Measurements from ENCODE around the gene MT1A.
A peak's percentile ranks its signal among the peaks of the same experiment; 100 is the strongest.
"Not testable (repeated sequence)": the region's sequence is repeated elsewhere in the genome, so short reads cannot be mapped to it uniquely, and the experiment has no call there.

Gene MT1A

DNA sequence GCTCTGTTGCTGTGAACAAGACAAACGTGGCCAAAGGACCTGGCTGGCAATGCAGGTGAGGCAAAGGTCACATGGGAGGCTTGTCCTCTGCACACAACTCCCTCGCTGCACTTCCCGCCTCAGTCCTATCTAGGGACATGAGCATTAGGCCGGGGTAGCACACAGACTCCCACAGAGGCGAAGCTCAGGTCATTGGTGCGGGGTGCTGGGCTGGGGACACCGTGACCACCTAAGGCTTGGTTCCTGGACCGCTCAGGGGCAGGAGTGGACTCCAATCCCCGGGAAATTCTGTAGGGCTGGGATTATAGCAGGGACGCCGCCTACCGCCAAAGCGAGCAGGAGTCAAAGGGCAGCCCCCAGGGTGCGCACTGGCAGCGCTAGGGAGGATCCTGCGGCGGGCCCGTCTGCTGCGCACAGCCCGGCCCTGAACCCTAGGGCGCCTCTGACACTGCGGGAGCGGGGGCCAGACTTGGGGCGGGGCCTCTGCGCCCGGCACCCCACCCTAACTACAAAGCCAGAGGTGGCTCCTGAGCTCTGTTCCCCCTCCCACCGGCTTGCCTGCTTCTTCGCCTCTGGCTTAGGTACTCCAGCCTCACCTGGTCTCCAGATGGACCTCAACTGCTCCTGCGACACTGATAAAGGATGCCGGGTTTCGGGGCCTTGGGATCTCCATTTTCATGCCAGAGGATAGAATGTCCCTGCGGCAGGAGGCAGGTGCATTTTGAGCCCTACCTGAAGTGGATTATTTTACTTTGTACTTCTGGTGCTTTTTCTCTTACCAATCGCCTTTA lies 9.4 kb downstream of the MT1A start:
- in situ Hi-C loops (cut with MboI; ENCODE audit: low pct_unique_long_range_greater_than_20kb, low sequenced_read_pairs) = no loop called here
- DNase-seq = no peak

DNA sequence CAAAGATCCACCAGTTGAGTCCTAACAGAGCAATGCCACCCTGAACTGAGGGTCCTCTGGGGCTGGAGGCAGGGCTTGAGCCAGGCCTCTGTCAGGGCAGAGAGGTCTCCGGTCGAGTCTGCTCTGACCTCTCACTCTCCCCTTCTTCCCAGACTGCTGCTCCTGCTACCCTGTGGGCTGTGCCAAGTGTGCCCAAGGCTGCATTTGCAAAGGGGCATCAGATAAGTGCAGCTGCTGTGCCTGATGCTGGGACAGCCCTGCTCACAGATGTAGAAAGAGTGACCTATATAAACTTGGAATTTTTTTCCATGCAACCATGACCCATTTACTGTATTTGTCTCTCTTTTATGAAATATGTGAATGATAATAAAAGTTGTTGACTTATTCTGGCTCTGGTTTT lies 10.8 kb downstream of the MT1A start:
- in situ Hi-C loops (cut with MboI; ENCODE audit: low pct_unique_long_range_greater_than_20kb, low sequenced_read_pairs) = no loop called here
- no peak for DNase-seq

DNA sequence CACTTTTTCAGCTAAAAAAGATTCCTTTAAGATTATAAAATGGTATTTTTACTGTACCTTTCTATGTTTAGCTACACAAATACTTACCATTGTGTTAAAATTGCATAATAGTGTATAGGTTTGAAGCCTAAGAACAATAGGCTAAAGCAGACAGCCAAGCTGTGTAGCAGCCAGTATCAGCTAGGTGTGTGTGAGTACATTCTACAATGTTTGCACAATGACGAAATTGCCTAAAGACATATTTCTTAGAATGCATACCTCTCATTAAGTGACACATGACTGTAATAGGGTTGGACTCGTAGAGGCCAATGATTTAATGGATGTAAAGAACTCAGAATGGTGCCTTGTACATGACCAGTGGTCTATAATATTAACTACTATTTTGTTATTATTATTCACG lies 11.4 kb downstream of the MT1A start:
- no peak for DNase-seq
- in situ Hi-C loops (cut with MboI; ENCODE audit: low pct_unique_long_range_greater_than_20kb, low sequenced_read_pairs) = no loop called here

DNA sequence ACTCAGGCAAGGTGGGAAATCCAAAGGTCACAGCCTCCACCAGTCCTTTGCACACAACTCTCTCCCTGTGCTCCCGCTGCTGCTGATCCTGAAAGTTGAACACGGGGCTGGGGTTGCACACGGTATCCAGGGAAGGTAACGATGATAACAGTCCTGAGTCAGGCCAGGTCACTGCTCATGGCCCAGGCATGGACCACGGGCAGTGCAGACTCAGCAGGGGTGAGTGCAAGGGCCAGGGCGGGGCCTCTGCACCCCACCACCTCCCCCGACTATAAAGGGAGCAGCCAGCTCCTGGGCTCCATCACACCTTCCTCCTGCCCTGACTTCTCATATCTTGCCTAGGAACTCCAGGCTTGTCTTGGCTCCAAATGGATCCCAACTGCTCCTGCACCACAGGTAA lies 13.1 kb downstream of the MT1A start, which contains the start of gene MT1B:
MT1B (plus strand) TSS at position 301 of the 400 bp plus-strand sequence; CDS start at position 369, 68 bp downstream.
- in situ Hi-C loops (cut with MboI; ENCODE audit: low pct_unique_long_range_greater_than_20kb, low sequenced_read_pairs) = no loop called here
- no peak for DNase-seq

DNA sequence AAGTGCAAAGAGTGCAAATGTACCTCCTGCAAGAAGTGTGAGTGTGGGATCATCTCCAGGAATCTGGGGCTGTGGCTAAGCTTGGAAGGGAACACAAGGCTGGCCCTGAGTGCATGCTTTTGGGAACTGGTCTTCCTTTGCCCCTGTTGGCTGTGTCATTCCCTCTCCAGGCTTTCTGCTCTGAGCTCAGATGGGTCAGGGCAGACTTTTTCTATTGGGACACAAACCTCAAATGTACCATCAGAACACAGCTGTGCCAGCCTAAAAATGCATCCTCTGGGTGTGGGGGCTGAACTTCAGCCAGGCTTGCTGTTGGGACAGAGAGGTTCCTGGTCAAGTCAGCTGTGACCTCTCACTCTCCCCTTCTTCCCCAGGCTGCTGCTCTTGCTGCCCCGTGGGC lies 14.1 kb downstream of the MT1A start:
- no peak for DNase-seq
- in situ Hi-C loops (cut with MboI; ENCODE audit: low pct_unique_long_range_greater_than_20kb, low sequenced_read_pairs) = no loop called here

DNA sequence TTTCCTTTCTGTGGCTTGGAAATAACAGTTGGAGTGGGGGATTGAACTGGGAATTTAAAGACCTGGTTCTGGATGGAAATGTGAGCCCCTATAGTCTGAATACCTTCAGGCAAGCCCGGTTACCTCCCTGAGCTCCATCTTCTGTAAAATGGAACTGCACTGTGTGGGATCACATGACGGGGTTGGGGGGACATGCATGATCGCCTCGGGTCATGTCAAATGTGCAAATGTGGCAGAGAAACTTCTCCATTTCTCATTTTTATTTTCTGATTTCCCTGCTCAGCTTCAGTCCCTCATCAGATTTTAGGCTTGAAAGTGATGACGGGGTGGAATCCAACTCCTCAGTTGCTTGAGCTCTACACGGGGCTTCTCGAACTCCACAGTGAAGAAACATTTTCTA lies 14.8 kb downstream of the MT1A start:
- no peak for DNase-seq

DNA sequence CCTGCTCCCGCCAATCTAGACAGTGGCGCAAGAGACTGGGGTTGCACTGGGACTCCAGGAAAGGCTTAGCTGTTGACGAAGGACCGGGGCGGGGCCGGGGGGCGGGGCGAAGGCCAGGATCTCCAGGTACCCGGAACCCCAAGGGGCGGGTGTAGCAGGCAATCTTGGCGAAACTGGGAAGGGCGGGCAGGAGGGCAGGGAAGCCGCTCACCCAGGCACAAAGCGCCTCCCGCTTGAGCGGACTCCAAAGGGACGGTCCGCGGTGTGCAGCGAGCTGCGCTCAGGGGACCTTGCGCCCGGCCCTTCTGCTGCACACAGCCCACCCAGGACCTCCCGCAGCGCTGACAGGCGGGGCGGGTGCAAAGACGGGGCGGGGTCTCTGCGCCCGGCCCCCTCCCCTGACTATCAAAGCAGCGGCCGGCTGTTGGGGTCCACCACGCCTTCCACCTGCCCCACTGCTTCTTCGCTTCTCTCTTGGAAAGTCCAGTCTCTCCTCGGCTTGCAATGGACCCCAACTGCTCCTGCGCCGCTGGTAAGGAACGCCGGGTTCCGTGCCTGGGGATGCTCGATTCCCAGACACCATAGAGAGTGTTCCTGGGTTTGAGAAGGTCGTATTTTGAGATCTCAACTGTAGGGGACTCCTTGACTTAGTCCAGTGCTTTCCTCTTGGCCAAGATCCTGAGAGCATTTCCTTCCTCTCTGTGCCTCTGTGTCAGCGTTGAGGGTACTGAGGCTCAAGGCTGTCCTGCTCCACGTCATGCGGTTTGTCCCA lies 19.3 kb downstream of the MT1A start, which contains the start of gene MT1F:
MT1F (plus strand) TSS at position 405 of the 772 bp plus-strand sequence; CDS start at position 505, 100 bp downstream.
- in situ Hi-C loops (cut with MboI; ENCODE audit: low pct_unique_long_range_greater_than_20kb, low sequenced_read_pairs) = no loop called here

More for the DNA sequence above, 14.8 kb downstream of the MT1A start:
- in situ Hi-C loops (cut with MboI; ENCODE audit: low pct_unique_long_range_greater_than_20kb, low sequenced_read_pairs) = no loop called here

DNA sequence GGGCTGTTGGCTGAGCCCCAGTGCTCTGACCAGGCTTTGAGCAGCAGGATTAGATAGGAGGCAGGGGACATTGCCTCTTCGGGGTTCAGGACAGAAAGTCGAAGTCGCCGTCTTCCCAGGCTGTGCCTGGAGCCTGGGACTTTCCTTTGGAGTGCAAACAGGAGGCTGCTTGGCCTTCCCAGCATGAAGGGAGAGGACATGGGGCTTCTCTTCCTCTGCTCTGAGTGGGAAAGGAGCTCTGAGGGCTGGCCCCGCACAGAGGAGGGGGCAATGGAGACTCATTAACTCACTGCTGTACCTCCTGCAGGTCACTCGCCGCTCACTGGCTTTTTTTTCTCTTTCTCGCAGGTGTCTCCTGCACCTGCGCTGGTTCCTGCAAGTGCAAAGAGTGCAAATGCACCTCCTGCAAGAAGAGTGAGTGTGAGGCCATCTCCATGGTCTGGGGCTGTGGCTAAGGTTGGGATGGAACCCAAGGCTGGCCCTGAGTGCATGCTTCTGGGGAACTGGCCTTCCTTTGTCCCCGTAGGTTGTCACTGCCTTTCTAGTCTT lies 19.9 kb downstream of the MT1A start:
- in situ Hi-C loops (cut with MboI; ENCODE audit: low pct_unique_long_range_greater_than_20kb, low sequenced_read_pairs) = no loop called here
- no peak for DNase-seq

More for the DNA sequence above, 19.3 kb downstream of the MT1A start, which contains the start of gene MT1F:
- peak; percentile 86 for DNase-seq

DNA sequence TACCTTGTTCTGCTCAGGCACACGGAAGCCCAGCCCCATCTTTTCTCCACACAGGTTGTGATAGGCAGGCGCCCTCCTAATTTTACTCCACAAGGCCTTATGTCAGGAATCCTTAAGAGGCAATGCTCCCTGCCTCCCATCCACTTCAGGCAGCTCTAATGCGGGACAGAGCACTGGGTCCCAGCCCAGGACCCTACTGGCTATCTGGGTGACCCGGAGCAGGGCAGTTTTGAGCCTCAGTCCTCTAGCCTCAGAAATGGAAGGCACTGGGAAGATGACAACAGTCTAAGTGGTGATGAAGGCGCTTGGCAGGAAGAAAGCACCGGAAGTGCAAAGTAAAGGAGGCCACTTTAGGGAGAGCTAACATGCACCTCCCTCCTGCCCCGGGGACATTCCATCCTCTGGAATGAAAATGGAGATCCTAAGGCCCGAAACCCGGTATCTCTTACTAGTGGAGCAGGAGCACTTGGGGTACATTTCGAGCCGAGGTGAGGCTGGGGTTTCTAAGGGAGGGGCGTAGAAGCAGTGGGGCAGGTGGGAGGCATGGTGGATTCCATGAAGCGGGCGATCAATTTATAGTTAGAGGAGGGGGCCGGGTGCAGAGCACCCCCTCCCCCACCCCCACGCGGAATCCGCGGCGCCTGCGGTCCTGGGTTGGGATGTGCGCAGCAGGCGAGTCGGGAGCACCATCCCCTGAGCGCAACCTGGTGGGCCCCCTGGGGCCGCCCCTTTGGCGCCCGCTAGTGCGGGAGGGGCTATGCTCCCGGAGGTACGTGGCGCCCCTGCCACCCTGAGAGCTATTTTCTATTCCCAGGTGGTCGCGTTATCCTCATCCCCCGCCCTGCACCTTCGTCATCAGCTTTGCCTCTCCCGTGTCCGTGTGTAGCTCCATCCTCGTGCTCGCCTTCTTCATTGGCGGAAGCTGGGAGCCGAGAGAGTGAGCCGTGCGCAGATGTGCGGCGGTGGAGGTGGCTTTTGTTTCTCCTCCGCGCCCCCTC lies 24.2 kb downstream of the MT1A start:
- in situ Hi-C loops (cut with MboI; ENCODE audit: low pct_unique_long_range_greater_than_20kb, low sequenced_read_pairs) = no loop called here

DNA sequence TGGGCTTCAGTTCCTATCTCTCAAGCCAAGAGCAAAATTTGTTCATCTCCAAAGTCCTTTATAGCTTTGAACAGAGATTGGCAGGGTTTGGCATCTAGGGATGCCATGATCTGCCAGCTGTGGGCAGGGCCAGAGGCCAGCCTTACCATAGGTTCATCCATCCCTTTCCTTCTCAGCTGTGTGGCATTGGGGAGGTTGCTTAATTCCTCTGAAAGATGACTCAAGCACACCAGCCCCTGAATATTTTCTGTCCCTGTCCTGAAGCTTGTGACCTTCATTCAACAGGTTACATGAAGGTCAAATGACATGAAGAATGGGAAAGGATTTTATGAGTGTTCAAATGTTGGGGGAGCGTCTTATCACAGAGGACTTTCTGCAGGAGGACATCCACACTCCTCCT lies 26.0 kb downstream of the MT1A start:
- in situ Hi-C loops (cut with MboI; ENCODE audit: low pct_unique_long_range_greater_than_20kb, low sequenced_read_pairs) = no loop called here
- DNase-seq = no peak

More for the DNA sequence above, 24.2 kb downstream of the MT1A start:
- DNase-seq = no peak

DNA sequence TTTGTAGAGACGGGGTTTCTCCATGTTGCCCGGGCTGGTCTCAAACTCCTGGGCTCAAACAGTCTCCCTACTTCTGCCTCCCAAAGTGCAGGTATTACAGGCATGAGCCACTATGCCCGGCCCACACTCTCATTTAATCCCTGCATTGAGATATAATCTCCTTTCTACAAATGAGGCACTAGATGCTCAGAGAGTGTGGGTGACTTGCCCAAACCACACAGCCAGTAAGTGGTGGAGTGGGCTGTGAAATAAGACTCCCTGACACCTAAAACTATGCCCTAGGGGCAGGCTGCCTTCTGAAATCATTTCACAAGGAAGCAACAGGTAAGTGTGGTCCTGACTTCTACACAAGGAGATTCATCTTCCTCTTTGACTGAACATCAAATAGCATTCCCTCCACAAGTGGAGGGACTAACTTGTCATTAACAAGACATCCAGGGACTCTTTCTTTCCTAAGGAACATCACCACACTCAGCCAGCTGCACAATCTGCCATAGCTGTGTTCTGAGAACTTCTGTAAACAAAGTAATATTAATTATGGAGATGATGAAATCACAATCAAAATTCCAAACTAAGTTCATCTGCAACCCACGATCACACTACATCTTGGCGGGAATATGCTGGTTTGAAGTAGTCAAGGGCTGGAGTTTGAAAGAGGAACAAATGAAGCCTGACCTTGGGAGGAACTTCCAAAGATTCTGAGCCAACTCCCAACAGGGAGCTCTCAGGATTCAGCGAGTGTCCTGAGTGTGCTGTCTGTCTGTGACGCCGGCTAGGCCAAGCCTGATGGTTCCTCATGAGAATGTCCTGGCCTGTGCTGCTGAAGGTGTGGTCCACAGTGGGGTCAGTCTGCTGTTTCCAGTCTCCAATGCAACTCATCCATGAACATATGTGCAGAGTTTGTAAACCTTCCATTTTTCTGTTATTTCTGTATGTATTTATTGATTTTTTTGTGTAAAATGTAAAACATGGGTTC lies 27.1 kb downstream of the MT1A start:
- DNase-seq; in situ Hi-C loops (cut with MboI; ENCODE audit: low pct_unique_long_range_greater_than_20kb, low sequenced_read_pairs): not testable (repeated sequence)

DNA sequence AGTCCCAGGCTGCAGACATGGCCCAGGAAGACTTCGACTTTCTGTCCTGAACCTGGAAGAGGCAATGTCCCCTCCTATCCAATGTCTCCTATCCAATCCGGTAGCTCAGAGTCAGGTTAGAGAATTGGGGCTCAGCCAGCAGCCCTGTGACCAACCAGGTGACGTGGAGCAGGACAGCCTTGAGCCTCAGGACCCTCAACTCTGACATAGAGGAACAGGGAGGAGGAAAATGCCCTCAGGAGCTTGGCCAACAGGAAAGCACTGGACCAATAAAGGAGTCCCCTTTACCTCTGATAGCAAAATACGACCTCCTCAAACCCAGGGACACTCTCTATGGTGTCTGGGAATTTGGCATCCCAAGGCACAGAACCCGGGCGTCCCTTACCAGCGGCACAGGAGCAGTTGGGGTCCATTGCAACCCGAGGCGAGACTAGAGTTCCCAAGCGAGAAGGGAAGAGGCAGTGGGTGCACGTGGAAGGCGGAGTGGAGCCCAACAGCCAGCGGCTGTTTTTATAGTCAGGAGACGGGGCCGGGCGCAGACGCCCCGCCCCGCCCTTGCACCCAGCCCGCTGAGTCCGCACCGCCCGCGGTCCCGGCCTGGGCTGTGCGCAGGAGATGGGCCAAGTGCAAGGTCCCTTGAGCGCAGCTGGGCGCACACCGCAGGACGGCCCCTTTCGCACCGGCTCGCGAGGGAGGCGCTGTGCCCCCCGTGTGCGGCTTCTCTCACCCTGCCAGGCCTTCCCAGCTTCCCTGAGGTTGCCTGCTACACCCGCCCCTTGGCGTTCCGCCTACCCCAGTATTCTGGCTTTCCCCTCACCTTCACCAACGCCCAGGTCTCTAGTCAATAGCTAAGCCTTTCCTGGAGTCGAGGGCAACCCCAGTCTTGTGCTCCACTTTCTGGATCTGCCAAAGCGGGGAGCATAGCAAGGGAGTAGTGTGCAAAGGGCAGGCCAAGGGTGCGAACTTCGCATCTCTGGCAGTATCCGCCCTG lies 29.4 kb downstream of the MT1A start, which contains the start of gene MT1G:
MT1G (minus strand) TSS at position 485 of the 991 bp plus-strand sequence; CDS start at position 413, 72 bp downstream.
- in situ Hi-C loops (cut with MboI; ENCODE audit: low pct_unique_long_range_greater_than_20kb, low sequenced_read_pairs) = no loop called here

DNA sequence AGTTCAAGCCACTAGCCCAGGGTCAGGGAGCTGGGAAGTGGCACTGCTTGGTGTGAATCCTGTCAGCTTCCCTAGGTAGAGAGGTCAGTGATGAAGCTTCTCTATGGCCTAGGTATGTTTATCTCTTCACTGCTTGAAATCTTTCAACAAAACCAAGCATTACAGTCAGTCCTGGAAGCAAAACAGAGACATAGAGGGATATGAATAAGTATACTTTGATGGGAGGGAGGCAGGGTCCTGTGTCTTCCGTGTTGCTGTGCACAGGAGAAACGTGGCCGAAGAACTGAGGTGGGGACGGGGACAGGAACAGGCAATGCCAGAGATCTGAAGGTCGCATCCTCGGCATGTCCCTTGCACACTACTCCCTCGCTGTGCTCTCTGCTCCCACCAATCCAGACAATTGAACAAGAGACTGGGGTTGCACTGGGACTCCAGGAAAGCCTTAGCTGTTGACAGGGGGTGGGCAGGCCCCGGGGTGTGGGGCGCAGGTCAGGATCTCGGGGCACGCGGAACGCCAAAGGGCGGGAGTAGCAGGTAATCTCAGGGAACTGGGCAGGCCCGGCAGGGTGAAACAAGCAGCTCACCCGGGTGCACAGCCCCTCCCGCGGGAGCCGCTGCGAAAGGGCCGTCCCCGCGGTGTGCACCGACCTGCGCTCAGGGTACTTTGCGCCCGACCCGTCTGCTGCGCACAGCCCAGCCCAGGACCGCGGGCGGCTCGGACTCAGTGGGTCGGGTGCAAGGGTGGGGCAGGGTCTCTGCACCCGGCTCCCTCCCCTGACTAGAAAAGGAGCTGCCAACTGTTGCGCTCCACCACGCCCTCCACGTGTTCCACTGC lies 30.8 kb downstream of the MT1A start, which contains the start of gene MT1H:
MT1H (plus strand) TSS at position 810 of the 835 bp plus-strand sequence. CDS start 71 bp downstream, outside the sequence.
- in situ Hi-C loops (cut with MboI; ENCODE audit: low pct_unique_long_range_greater_than_20kb, low sequenced_read_pairs) = no loop called here
- DNase-seq = no peak

More for the DNA sequence above, 29.4 kb downstream of the MT1A start, which contains the start of gene MT1G:
- no peak for DNase-seq

DNA sequence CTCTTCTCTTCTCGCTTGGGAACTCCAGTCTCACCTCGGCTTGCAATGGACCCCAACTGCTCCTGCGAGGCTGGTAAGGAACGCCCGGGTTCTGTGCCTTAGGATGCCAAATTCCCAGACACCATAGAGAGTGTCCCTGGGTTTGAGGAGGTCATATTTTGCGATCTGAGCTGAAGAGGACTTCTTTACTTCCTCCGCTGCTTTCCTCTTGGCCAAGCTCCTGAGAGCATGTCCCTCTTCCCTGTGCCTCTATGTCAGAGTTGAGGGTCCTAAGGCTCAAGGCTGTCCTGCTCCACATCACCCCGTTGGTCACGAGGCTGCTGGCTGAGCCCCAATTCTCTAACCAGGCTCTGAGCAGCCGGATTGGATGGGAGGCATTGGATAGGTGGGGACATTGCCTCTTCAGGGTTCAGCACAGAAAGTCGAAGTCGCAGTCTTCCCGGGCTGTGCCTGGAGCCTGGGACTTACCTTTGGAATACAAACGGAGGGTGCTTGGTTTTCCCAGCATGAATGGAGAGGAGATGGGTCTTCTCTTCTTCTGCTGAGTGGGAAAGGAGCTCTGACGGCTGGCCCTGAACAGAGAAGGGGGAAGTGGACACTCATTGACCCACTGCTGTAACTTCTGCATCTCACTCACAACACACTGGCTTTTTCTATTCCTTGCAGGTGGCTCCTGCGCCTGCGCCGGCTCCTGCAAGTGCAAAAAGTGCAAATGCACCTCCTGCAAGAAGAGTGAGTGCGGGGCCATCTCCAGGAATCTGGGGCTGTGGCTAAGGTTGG lies 31.6 kb downstream of the MT1A start:
- no peak for DNase-seq
- in situ Hi-C loops (cut with MboI; ENCODE audit: low pct_unique_long_range_greater_than_20kb, low sequenced_read_pairs) = no loop called here

DNA sequence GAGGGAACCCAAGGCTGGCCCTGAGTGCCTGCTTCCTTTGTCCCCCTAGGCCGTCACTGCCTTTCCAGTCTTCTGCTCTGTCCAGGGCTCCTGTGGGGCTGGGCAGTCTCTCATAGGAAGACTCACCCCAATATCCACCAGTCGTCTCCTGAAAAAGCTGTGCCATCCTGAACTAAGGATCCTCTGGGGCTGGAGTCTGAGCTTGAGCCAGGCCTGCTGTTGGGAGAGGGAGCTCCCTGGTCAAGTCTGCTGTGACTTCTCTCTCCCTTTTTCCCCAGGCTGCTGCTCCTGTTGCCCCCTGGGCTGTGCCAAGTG lies 32.1 kb downstream of the MT1A start:
- no peak for DNase-seq
- in situ Hi-C loops (cut with MboI; ENCODE audit: low pct_unique_long_range_greater_than_20kb, low sequenced_read_pairs) = no loop called here
